Nucleus accumbens (tissue), 56 donors: ENCODE data around the gene MYO1D.

ENCODE experiments used
- DNase-seq, 56 donors: peaks; one replicate each; lab custom pipeline; 2025; lab: John Stamatoyannopoulos, UW

MYO1D gene

DNA sequence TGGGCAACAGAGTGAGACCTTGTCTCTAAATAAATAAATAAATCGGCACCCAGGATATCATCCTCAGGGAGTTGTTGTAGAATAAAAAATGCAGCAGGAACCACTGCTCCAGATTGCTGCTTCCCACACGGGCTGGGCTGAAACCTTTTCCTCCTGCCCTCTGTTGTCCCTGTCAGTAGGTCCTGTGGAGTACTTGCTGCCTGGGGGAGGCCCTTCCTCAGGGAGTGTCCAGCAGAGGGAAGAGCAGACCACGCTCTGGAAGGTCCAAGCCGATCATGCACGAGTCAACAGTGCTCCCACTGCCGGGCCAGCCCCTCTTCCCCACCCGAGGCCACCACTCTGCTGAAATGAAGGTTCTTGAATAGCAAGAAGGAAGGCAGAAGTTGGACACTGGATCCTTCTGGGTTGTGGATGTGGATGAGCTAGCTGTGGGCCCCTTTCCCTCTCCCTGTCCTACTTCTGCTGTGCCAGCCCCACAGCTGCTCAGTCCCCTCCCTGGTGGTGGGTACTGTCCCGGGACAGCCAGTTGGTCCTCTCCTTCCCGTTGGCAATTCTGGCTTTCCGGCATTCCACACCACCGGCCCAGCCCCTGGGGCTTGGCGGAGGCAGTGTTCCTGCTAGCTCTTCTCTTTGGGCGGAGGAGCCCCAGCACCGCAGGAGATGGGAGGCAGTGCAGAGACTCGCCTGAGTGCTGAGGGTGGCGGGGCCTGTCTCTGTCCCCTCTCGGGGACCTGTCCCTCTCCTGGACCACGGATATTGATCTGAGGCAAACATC lies 379.3 kb downstream of the MYO1D start:
- peak in 2 of 56 donors; percentile 15 to 17 for DNase-seq

DNA sequence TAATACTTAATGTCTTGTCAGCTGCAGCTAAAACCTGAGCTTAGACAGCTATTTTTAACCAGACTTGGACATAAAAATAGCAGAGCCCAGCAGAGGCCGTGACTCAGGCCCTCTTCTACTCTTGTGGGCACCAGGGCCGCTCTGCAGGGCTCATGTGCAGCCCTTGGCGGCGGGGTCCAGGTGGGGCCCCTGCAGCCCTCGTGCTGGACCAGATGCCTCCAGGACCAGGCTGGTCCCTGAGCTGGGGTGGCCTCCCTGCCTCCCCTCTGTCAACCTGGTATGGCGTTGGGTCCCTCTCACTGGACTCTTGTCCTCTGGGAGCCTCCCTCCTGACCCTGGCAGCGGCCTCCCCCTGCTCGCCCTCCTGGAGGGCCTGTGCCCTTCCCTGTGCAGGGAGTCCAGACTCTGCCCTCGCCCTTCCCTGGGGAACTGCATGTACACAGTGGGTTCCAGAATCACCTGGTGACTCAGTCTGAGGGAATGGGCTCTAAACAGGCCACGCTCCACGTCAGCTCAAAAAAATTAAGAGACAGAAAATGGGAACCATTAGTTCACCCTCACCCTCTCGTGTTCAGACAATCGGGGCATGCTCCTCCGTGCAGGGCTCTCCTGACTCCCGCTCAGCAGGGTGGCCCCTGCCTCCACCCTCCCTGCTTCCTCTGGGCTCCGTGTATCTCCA lies 380.4 kb downstream of the MYO1D start:
- DNase-seq = no peak

DNA sequence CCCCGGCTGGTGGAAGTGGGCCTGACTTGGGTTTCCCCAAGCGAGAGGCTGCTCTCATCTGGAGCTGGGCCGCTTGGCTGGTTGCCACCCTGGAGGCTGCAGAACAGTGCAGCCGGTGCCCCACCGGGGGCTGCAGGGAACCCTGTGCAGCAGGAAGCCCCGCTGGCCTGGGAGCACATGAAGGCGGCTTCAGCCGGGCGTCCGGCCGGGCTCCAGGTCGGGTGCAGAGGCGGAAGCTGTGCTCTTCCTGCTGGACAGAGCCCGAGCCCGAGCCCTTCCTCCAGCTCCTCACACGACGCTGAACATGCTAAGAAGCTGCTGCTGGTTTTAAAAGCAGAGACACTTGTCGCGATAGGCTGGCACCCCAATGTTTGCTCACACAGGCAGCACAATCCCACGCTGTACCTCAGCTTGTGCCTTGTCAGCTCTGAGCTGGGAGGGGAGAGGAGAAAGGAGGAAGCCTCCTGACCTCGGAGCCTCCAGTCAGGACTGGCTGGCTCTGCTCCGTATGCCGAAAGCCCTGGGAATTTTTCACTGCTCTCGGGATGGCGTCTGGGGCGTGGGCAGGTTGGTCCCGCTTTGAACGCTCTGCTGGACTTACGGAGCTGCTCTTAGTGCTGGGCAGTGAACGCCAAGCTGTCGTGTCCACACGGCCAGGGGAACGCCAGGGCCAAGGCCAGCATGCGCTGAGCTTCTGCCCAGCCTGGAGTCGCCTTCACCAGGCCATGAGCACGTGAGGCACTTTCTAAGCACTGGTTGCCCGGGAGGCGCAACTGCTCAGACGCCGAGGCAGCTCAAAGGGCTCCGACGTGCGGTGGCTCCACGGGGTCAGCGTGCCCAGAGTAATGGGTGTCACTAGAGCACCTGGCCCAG lies 381.3 kb downstream of the MYO1D start:
- DNase-seq = peak in 29 of 56 donors; percentile 17 to 70 (median 40)

DNA sequence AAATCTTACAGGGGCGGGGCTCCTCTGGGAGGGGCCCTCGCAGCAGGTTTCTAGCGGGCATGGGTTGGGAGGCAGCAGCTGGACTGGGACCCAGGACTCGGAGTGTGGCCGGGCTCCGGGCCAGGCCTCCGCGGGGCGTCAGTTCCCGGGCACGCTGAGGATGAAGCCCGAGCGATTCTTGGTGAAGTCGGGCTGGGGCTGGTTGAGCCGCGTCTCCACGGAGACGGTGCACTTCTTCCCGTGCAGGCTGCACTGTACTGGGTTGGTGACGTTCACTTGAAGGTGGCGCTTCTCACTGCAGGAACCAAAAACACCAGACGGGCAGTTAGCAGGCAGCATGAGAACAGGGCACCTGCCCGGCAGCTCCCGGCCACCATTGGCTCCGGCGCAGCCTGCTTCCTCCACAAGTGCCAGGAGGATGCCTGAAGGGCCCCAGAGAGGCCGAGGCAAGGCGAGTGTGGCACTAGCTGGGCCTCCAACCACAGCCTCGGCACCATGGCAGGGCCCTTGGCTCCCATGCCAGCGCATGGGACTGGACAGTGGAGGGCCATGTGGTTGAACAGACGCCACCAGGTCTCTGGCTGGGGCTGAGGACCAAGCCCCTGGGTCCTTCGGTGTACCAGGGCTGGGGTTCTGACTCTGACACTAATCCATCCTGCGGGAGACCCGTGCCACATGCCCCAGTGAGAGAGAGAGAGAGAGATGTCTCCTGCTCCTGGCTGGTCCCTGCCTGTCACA lies 382.1 kb downstream of the MYO1D start:
- peak in 39 of 56 donors; percentile 21 to 80 (median 47) for DNase-seq

DNA sequence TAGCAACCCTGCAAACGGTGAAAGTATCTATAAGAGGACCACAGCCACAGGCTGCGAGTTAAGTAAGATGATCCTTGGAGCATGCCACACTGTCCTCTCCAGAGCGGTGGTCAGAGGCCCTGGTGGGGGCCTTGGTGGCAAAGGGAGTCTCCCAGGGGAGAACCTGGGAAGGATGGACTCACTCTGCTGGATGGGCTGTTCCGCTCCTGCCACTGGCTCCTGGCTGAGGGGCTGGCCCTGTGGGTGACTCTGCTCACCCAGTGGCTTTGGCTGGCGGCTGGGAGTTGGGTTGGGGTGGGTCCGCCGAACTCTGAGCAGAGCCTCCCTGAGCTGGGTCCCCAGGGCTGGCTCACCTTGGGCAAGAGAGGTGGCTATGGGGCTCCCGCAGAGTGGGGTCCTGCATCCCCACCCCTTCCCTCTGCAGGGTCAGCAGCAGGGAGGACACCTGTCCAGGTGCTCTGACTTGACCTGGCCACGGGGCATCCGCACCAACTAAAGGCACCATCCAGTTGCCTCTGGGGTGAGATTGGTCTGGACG lies 382.9 kb downstream of the MYO1D start:
- no peak for DNase-seq

DNA sequence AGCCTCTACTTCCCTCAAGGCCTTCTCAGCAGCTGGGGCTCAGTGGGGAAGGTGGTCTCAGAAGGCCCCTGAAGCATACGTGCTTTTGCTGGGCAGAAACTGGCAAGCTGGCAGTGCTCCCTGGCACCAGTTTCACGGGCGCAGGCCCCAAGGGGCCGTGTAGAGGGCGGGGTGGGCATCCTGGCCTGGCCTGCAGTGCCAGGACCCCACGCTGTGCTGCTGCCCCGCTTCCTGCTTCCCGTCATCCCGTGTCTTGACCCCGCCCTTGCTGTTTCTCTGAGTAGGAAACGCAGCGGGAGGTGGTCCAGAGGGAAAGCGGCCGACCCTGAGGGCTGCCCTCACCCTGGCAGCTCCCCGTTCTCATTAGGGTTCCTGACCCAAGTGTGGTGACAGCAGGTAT lies 383.4 kb downstream of the MYO1D start:
- no peak for DNase-seq

DNA sequence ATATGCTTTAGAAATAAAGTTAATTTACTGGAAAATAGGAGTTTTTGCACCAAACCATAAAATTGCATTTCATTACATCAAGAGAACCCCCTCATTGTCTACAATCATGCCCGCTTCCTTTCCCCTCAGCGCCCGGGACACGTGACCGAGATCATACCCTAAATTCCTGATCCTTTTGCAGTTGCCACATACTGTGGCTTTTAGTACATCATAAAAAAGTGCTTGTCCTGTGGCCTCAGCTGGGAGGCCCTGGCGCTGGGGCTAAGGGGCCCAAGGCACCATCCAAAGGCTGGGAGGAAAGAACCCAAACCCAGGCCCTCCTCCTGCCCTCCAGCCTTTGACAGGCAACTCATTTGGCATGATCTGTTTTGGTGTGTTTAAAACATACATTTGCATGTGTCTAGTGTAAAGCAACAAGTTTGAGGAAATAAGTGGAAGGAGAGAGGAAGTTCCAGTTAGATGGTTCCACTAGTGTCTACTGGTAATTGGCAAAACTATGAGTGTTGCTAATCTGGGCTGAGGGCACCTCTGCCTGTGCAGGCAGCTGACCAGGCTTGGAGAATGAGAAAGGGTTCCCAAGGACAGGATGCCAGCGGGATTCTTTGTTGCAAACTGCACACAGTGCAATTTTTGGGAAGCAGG lies 384.2 kb downstream of the MYO1D start:
- DNase-seq = peak in 1 of 56 donors; percentile 13

DNA sequence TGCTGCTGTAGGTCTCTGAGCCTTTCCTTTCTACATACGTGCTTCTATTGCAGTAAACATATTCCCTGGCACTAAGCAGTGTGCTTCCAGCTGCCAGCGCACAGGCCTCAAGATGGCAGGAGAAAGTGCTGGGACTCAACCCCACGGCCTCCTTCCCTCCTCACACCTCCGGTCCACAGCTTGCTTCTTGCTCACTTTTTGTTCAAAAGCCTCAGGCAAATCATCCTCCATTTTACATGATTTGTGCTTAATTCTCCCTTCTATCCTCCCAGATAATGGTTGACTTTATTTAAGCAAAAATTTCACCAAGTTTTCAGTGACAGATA lies 384.7 kb downstream of the MYO1D start:
- no peak for DNase-seq

DNA sequence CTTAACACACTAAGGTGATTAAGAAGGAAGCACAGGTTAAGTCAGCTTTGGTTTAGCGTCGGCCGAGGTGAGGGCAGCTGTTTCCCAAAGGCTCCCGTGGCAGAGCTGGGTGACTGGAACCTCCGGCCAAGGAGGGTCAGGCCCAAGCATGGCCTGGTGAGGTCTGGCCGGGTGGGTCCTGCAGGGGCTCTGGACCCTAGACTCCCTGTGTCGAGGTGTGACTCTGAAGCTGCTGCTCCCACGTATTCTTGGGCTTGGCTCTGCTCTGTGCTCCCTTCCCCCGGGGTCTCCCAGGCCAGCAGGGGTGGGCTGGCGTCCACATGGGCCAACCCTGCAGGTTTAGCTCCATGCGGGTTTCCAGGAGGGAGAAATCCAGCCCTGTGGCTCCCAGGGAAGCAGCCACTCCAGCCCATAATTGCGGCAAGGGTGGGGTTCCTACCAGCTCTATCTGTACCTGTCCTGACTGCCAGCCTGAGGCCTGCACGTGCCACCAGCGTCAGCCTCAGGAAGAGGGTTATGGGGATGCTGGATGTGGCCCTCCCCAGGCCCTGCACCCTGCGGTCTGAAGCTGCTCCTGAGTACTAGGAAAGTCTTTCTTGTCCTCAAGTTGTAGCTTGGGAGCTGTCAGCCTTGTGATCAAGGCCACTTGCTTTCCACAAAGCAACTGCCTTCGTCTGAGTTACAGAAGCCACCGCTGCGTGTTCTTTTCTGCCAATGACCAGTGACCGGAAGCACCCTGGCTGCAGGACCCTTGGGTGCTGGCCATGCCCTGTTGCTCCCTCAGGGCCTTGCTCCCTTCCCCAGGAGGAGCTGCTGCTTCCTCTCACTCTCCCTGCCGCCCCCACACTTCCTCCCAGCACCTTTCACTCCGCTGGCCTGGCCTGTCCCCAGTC lies 385.3 kb downstream of the MYO1D start:
- peak in 1 of 56 donors; percentile 25 for DNase-seq

DNA sequence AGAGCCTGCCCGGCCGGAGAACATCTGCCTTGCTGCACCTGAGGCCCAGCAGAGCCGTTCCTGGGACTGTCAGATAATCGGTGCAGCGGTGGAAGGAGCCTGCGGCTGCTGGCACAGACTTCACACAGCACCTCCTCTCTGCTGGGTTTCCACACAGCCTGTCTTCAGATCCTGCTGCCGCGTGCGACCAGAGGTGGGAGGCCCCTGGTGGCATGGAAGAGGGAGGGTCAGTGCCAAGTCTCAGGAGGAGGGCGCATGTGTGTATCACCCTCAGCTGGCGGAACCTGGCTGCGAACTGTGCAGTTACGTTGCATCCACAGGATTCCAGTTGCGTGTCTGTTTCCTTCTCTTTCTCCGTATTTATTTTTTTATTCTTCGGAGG lies 386.8 kb downstream of the MYO1D start:
- DNase-seq = peak in 7 of 56 donors; percentile 10 to 48 (median 16)

DNA sequence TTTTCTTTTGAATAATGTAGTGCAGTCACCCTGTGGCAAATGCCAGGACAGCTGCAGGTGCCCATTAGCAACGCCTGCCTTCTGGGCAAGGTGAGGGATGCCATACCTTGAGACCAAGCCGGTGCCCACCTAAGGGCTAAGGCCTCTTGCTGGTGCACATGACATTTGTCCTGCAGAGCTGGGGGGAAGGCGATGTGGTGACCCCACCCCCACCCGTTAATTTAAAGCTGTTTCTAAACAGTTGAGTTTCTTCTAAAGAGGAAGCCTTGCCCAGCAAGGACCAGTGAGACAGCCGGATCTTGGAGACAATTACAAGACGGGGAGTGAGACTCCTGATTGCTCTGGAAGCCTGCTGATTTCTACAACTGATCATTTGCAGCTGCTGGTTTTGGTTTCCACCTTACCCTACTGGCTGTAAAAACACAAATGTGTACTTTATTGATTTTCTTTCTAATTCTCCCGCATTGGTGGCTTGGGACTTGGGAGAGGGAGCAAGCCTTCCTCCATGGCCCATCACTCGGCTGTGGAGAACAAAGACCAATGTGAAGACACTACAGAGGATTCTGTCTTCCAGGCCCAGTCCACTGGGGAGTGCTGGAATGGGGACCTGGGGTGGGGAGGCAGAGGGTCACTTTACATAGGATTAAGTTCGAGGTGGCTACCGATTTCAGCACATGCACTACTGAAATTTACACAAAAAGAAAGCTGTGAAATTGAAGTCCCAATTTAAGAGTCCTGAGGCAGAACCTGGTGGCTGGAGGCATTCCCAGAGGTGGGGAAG lies 387.4 kb downstream of the MYO1D start:
- peak in 1 of 56 donors; percentile 3 for DNase-seq

DNA sequence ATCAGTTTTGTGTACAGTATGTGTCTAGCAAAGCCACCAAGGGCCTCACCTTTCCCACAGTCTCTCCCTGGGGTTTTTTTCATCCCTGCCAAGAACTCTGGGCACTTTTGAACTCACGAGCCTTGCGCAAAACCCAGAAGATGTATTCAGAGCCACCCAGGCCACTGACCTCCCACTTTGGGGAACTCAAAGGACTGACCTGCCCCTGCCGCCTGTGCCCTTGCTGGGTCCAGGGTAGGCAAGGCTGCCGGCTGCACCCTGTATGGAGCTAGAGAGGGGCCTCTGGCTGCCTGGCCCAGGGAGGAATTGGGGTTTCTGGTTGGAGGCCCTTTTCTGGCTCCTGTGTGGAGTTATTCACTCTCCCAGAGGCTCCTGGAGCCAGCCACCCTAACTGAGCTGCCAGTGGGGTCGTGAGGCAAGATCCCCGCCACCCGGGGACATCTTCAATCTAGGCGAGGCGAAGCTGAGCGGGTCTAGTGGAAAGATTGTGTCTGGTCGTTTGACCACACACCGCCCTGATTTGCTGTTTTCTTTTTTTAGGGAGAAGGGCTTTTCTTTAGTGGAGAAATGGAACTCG lies 388.2 kb downstream of the MYO1D start:
- no peak for DNase-seq

DNA sequence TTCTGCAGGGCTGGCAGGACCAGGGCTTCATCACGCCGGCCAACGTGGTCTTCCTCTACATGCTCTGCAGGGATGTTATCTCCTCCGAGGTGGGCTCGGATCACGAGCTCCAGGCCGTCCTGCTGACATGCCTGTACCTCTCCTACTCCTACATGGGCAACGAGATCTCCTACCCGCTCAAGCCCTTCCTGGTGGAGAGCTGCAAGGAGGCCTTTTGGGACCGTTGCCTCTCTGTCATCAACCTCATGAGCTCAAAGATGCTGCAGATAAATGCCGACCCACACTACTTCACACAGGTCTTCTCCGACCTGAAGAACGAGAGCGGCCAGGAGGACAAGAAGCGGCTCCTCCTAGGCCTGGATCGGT lies 388.8 kb downstream of the MYO1D start:
- peak in 1 of 56 donors; percentile 19 for DNase-seq

DNA sequence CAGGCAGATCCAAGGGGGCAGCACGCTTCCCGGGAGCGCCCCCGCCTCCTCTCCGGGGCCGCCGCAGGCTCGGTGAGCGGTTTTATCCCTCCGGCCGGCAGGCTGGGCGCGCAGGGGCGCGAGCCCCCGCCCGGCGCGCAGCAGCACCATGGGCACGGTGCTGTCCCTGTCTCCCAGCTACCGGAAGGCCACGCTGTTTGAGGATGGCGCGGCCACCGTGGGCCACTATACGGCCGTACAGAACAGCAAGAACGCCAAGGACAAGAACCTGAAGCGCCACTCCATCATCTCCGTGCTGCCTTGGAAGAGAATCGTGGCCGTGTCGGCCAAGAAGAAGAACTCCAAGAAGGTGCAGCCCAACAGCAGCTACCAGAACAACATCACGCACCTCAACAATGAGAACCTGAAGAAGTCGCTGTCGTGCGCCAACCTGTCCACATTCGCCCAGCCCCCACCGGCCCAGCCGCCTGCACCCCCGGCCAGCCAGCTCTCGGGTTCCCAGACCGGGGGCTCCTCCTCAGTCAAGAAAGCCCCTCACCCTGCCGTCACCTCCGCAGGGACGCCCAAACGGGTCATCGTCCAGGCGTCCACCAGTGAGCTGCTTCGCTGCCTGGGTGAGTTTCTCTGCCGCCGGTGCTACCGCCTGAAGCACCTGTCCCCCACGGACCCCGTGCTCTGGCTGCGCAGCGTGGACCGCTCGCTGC lies 389.3 kb downstream of the MYO1D start:
- peak in 16 of 56 donors; percentile 17 to 67 (median 44) for DNase-seq

DNA sequence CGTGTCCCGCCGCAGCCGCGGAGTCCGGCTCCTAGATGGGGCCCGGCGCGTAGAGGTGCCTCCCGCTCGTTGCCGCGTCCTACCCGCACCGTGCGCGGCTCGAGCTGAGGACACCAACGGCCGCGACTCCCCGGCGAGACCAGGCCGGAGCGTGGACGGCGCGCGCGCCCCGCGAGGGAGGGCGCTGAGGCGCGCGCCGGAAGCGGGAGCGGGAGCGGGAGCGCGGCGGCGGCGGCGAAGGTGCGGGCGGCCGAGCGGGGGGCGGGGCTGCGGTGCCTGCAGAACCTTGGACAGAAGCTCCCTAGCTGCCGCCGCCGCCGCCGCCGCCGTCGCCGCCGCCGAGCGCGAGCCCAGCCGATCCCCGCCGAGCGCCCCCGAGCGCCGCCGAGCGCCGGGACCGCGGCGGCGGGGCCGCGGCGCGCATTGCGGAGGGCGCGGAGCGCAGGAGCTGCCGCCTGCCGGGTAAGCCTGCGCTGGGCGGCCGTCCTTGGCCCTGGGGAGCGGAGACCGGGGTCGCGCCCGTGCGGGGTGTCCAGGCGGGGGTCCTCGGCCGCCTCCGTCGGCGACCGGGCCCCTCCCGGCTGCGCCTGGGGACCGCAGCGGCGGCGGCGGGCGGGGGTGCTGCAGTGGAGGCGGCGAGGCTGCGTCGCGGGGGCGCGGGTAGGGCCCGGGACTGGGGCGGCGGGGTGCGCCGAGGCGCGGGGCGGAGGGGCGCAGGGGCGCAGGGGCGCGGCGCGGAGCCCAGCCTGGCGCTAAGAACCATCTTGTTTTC lies 390.0 kb downstream of the MYO1D start, which contains the start of gene CDK5R1:
Gene CDK5R1 (plus strand): TSS at position 293 of the 772 bp plus-strand sequence. CDS start 628 bp downstream, outside the sequence.
- peak in 39 of 56 donors; percentile 47 to 86 (median 74) for DNase-seq
